Stimulated activated CD4-positive, alpha-beta T cell treated with anti-CD3 and anti-CD28 coated beads, Interleukin-12 subunit alpha, Interleukin-12 subunit beta, amount 100 ng/mL, for 24 hours (primary cell): Measurements from ENCODE around the gene MRPS18A.

Experiments
- DNase-seq, 2 experiments: peaks; one replicate each; pipeline ENCODE4 v3.0.0-alpha.2; 2020; ENCODE audit warnings: low read depth in 2 of 2

MRPS18A gene

DNA sequence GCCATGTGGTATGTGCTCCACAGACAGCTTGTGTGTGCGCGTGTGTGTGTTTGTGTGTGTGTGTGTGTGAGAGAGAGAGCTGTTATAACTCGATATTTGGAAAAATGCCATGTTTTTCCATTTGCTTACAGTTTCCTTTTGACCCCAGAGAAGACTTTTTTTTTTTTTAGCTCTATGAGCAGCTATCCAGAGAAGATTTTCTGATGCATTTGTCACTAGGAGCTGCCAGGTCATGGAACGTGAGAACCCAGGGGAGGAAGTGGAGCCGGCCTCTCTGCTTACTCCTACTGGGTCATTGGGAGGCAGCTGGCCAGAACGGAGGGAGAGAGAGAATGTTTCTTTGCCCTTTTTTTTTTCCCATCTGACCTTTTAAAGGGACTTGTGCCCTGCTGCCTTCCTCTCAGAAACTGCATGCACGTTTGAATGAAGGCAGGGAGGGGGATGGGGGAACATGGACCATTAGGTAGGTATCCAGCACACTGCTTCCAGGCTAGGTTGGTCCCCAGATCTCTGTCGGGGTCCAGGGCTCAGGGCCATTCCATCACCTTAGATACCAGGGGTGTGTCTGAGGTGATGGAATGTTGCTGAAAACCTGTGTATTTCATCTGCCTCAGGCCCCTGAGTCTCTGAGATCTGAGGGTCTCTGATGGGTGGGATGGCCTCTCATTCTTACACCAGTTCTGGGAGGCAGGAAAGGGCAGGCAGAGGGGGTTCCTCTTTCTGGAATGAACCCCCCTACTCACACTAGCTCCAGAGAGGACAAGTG lies 11.2 kb upstream of the MRPS18A start:
- no peak for DNase-seq

DNA sequence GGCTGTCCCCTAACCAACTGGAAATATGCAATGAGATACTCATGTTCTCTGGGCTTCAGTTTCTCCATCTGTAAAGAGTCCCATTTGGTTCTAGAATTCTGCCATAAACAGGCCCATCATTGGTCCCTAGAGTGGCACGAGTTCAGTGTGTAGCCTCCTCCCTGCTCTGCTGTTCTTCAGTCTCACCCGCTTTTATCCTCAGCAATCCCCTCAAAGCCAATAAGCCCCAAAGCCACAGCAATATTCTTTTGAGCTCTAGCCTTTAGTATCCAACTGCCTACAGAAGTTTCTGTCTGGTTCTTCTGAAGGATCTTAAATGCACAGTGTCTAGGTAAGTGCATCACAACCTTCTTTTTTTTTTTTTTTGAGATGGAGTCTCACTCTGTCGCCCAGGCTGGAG lies 9.8 kb upstream of the MRPS18A start:
- DNase-seq: no peak

DNA sequence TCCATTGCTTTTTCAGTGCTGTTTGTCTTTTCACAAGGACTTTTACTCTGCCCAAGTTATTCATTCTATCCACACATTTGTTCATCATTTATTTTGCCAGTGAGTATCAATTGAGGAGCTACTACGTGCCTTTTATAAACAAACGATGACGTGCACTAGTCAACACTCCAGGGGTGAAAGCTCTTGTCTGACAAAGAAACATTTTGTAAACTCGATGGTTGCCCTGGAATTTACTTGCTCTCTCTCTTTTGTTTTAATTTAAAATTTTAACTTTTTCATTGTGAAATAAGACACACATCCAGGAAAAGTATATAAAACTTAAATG lies 8.3 kb upstream of the MRPS18A start:
- DNase-seq: no peak

DNA sequence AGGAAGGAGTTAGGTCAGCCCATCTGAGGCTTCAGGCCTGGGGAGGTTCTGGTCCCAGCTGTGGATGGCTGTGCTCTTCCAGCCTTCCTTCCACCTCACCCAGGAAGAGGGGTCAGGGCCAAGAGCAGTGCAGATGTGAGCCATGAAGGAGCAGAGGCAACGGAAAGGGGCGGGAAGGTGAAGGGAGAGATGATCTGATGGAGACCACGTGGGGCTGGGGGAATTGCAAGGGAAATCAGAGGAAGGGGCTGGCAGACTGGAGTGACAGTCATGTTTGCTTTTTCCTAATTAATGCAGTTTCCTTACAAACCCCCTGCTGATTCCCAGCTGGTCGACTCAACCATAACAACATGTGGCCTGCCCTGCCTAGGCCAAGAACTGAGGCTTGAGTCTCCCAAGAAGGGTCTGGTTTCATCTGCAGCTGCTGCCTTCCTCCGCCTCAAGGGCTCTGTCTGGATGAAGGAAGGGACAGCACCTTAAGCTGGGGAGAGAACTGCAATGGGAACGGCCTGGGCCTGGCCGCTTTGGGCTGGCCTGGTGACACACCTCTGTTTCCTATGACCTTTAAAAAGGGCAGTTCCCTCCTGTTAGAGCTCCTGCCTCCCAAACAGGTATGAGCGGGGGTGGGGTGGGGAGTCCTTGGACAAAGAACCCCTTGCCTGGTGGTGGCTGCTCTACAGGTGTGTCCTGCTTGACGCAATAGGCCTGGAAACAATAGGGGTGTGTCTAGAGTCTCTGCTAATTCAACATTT lies 7.8 kb upstream of the MRPS18A start:
- no peak for DNase-seq

DNA sequence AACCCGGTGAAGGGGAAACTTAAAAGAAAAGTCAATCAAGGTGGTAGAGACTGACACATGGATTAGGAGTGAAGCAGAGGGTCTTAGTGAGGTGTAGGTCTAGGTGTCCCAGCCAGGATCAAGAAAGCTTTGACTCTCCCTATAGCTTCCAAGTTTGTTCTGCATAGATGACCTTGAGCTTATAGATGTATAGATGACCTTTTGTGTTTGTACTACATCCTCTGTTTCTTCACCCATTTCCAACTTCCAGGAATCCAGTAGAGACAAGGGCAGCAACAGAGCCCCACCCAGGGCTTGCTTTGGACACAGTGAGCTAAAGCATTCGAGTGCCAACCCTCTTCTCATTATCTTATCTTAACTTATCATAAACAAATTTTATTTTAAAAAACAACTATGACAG lies 1.8 kb upstream of the MRPS18A start:
- DNase-seq: no peak

DNA sequence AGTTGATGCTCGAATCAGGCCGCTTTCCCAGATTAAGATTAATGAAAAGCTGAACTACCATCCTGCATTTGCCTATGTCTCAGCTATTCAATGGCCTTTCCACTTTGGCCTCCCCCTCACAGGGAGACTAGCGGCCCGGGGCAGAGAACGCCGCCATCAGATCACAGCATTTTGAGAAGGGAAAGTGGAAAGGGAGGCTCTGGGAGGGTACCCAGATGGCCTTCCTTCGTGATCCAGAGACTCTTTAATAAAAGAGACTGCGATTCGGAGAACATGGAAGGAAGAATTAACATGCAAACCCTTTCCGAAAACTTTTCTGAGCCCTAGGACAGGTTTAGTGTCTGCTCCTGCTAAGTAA lies 533 bp downstream of the MRPS18A start:
- DNase-seq: no peak

DNA sequence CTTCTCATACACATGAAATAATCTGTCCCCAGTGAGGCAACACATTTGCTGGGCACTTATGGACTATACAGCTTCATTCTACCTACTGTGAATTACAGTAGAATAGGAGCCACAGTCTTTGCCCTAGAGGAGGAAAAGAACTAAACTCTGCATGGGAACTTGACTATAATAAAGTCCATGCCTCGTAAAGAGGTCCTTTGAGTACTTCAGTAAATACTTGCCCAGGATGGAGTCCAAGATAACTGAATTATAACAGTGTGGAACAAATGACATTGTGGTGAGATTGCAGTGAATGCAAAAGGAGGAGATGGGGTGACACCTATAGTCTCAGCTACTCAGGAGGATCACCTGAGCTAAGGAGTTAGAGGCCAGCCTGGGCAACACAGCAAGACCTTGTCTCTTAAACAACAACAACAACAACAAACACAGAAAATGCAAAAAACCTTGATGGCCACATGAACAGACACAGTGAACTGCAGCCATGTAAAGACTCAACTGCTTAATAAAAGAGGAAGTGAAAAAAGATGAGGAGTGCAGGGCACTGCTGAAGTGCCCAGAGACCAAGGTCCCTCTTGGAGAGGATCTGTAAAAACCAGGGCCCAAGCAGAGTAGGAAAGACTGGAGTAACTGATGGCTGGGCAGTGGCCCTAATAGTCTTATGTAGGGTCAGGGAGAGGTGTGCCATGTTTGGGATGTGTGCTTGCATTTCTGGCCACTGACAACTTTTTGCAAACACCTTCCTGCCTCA lies 3.7 kb downstream of the MRPS18A start:
- DNase-seq: no peak

DNA sequence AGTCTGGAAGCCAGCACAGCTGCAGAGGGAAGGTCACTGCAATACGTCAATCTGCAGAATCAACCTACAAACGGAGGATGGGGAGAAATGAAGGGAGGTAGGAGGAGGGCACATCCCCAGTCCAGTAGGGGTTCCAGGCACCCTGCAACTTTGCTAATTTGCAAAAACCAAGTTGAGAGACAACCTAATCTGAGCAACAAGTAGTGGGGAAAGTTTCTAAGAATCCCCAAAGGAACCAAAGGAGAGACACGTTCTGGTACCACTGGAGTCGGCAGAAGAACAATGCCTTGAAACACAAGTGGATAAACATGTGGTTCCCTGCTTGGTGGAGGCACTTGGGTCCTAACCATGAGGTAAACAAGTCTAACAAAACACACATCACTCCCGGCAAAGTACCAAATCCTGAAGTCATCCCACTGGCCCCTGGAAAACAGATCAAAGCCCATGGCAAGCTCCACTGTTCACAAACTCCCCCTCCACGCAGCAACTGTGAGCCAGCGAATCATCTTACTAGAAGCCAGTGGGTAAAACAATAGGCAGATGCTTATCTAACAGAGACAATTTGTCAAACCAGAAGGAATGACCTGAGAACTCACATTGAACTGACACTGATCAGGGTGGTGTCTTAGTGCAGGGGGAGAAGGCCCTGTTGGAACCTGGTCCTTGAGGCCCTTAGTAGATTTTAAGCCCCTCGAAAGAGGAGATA lies 4.7 kb downstream of the MRPS18A start:
- DNase-seq: no peak

DNA sequence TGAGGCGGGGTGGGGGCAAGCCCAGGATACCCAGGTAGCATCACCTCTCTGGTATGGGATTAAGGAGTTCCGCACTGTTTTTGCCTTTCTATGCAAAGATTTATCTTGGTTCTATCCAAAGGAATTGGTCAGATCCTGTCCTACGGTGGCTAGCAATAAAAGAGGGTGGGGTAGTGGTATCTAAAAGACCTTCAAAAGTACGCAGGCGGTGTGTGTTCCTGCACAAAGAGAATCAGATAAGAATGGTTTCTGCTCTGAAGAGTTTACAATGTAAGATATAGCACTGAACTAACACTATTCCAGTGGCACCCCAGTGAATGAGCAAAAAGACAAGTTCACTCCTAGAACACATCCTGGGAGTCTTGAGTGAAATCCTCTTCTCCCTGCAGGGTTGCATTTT lies 6.3 kb downstream of the MRPS18A start:
- DNase-seq: no peak

DNA sequence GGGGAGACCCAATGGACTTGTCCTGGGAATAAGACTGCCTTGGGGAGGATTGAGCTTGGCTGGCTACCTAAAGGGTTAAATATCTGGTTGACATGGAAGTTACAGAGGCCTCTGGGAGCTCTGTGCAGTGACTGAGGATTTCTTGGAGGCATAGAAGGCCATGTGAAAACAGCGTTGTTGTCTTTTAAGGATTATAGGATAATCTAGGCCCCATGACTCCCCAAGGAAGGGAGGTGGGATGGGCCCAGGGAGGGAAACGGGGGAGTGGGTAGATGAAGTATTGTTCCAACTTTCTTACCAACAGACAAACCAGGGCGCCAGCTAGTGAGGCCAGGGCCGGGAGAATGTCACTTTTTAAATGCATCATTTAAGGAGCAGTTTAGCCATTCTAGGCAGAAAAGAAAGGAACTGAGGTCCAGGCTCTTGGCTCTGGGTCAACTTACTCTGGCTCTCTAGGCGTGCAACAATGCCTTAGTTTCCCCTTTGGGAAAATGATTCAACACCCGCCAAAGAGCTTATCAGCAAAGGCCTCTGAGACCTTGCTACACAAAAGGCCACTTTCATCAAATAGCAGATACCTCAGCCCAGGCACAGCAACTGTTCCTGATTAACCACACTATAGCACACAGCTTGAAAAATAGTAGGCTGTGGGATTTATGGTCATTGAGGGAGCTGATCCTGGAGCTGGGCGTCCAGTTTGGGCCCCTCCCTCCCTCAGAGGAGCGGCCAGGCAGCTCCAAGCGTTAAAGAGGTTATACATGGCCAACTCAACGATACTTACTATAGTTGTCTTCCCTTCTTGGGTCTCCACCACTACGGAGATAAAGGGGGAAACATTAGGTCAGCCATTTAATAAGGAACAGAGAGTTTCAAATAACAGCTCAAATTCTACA lies 7.0 kb downstream of the MRPS18A start:
- no peak for DNase-seq

DNA sequence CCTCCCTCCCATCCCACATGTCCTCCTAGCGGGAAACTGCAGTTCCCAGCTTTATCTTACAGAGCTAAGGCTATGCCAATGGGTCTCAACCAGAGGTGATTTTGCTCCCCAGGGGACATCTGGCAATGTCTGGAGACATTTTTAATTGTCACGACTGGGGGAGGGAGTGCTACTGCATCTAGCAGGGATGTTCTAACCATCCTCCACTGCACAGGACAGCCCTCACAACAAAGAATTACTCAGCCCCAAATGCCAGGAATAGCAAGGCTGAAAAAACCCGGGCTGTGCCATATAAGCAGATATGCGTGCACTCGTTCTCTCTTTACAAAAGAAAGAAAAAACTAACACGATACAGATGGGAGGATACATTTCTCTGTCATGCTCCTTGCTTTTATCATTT lies 8.5 kb downstream of the MRPS18A start:
- DNase-seq: no peak

DNA sequence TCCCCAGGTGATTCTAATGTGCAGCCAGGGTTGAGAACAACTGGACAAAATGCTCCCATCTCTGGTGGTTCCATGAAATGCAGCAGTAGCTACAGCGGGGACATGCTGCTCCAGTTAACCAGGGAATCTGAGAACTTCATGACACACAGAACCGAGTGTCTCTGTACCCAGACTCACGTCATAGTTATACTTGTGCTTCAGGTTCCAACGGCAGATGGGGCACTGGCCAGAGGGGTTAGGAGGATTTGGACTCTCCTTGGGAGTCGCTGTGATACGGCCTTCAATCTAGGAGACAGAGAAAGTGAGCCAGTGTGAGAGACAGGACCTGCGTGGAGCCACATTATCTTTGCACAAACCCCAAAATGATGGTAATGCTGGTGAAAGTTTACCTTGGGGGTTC lies 9.2 kb downstream of the MRPS18A start:
- no peak for DNase-seq

DNA sequence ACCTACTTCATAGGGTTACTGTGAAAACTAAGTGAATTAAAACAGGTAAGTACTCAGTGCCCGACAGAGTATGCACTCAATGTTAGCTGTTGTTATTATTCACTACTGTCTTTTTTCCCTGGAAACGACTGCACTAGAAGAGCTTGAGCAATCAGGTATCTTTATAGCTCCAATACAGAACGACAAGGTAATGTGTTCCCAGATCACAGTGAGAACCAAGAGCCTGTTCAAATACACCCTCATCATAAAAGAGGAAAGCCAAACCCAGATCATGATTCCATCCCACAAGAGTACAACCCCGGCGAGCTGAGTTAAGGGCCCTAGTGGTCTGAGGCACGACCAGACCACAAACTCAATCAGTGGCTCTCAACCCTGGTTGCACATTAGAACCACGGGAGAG lies 9.8 kb downstream of the MRPS18A start:
- DNase-seq: no peak

DNA sequence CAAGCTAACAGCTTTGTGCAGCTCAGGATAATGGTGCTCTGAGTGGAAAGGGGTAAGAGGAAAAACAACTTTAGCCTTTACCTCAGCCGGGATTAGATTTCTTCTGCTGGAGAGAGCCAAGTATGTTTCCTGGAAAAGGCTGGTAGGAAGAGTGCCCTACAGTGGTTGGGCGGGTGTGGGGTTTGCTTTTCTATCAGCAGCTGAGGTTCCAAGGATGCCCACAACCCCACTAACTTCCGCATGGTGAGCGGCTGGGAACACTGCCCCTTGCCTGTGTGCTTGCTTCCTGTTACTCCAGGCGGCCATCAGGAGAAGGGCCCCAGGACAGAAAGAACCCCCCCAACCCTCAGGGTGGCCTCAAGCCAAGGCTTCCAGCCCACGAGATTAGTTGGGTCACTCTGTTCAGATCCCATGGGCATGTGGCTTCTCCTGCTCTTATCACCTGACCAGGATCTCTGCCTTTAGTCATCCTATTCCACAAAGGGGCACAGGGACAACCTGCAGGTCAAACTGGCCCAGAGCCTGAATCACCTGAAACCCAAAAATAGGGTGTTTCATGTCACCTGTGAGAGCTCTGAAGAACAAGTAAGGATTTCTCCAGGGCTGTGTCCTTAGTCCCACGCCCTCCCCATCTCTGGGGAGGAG lies 10.5 kb downstream of the MRPS18A start:
- DNase-seq: no peak

DNA sequence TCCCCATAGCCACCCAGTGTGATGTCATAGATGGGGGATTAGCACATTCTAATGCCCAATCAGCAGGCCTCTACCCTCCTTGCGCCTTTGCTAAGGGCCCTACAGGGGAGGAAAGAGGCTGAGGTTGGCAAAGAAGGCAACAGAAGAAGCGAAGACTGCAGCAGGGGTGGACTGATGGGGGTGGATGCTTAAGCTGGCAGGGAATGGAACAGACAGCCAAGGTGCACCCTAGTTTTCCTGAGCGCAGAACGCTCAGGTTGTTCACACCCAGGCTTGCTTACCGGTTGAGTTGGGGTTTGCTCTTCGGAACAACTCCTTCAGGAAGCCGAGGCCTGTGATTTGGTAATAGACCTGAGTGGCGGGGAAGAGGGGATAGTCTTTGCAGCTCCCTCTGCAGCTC lies 12.7 kb downstream of the MRPS18A start:
- DNase-seq: no peak

DNA sequence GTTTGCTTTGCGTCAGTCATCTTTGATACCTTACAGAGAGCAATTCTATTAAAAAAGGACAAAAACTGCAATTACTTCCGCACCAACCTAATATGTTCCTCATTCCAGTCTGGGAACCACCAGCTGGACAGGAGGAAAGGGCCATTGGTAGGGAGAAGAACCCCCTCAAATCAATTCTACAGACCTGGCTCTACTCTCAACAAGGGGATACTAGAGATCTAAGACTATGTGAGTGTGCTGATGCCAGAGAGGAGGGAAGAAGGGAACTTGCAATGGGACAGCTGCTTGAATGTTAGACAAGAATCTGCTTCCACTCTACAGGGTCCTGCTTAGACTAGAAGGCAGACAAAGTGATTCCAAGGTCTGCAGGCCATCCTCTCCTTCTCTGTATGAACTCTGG lies 13.3 kb downstream of the MRPS18A start:
- no peak for DNase-seq

DNA sequence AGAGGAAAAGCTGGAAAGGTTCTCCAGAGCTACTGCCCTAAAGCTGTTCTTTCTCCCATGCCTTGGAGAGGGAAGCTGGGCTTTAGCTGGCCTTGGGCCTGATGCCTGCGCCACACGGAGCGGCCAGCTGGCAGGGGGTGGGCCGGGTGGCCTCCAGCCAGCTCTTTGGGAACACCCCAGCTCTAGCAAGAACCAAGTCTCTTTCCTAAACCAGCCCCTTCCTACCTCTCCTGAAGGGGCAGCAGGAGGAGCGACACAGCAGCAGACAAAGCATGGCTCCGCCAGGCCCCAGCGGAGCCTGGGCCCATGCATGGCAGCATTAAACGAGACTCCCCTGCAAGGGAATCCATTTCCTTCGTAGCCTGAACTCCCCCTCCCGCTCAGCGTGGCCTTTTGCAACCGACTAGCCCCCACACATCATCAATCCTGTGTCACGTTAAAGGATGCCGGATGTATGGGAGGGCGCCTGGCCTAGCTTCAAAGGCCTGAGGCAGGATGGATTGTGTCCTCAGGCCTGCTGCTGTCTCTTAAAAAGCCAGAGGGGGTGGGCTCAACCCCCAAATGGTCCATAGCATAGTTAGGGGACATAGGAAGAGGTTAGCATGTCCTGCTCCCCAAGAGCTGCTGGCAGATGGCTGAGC lies 14.0 kb downstream of the MRPS18A start:
- no peak for DNase-seq

DNA sequence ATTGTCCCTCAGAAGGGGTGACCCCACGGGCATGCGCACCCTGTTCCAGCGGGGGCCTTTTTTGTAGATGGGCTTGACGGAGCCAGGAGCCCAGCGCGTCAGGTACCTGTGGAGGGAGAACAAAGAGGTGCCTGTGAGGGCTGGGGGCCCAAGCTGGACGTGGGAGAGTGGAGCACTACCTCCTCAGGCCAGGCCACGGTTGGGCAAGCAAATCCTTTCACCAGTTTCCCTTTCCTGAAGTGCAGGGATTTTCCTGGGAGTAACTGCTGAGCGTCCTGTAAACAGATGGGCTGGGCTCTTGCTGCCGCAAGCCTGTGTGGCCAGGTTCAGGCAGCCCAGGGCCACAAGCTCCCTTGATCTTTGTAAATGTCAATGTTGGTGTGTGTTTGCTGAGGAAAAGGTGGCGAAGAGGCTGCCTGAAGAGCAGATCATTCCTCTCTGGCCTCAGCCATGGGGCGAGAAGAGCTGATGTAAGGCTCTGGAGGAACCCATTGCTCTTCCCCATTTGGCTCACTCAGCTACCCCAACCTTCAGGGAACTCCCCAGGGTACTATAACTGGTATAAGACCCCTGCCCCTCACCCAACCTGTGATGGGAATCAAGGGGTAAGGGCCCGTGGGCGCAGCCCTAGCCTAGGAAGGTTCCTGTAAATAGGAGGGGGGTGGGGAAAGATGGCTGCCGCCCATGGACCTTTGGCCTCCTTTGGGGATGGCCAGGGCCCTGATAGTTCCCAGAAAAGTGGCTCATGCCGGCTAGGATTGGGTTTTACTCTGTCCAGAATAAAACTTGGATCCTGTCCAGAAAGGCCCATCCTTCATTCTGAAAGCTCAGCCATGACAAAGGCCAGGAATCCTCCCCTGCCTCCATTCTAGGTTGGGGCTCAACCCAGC lies 15.5 kb downstream of the MRPS18A start:
- DNase-seq: no peak
